Right lobe of liver (tissue), 4 donors: ENCODE data around the gene EFNA3.

Source experiments
- CTCF ChIP-seq, 4 donors: fragments of 200-600 bp in 3 of 4; fragments of 450-650 bp in 1 of 4; IDR thresholded peaks; one replicate each; pipeline versions ENCODE4 v1.5.1 to v1.8.0; 2016 to 2022; ENCODE audit warnings: antibody characterized with exemption in 4 of 4, mild to moderate bottlenecking in 2 of 4
- POLR2A ChIP-seq: fragments of 450-650 bp; IDR thresholded peaks from one replicate; pipeline ENCODE4 v1.6.1; 2017; ENCODE audit warnings: antibody characterized with exemption, mild to moderate bottlenecking
- donor health status: DM: no; HTN: no; CAD: no.
- donor health status: DM: no; HTN: no; CAD: no.
- donor health status: DM: no; HTN: yes; CAD: no.

GRCh38 chr1:155075535-155075934 is 3.1 kb upstream of the EFNA3 start:
- TF ChIP-seq CTCF (IDR thresholded peaks at IDR 0.05) (no peak), POLR2A (no peak)
